SK-N-SH (cell line): ENCODE results near the gene KDM1A. TPM values are rescaled to one million over a fixed set of nuclear protein-coding genes. Genes with fewer than 3 reads are reported as not detected.

Experiments used
- CTCF ChIA-PET: fragments of 300-600, 350-600 bp; formaldehyde crosslinking; extraction: SDS; loops from one replicate; lab custom pipeline; 2021; lab: Yijun Ruan, JAX
- POLR2A ChIA-PET: fragments of 350-600 bp; sonication (Branson Sonifier 250); formaldehyde crosslinking; extraction: SDS; loops from one replicate; lab custom pipeline; 2020; ENCODE audit warnings: antibody characterized with exemption, inconsistent platforms; lab: Yijun Ruan, JAX
- DNase-seq: peaks from one replicate; pipeline ENCODE4 v3.0.0; 2012
- H2AFZ ChIP-seq: fragments of 200-600 bp; sonication (generic); 2 replicates; pipeline ENCODE4 v1.8.1; 2016; ENCODE audit warnings: antibody characterized with exemption, mild to moderate bottlenecking, low read depth
- H3F3A ChIP-seq: fragments of 200-600 bp; sonication (generic); replicated peaks from 2 replicates; pipeline ENCODE3; 2016; ENCODE audit warnings: antibody characterized with exemption, mild to moderate bottlenecking; ENCODE audit not compliant: insufficient read depth
- H3K27ac ChIP-seq, 2 experiments: fragments of 200-500 bp in 1 of 2; fragments of 200-600 bp in 1 of 2; sonication (Bioruptor generic) in 1 of 2; sonication (generic), shearing (Covaris generic) in 1 of 2; 2 replicates each; pipeline versions ENCODE4 v1.5.1 to v1.6.1; 2014 to 2016; ENCODE audit warnings: low read depth in 2 of 2, inconsistent platforms in 1 of 2, low read length in 1 of 2, mild to moderate bottlenecking in 1 of 2, mixed read lengths in 1 of 2
- H3K27me3 ChIP-seq: fragments of 200-600 bp; sonication (generic), shearing (Covaris generic); 2 replicates; pipeline ENCODE4 v1.6.1; 2016; ENCODE audit warnings: mixed run types; ENCODE audit not compliant: insufficient read depth
- H3K36me3 ChIP-seq, 2 experiments: fragments of 200-500 bp in 1 of 2; fragments of 200-600 bp in 1 of 2; sonication (Bioruptor generic) in 1 of 2; sonication (generic) in 1 of 2; replicated peaks in 1 of 2; 2 replicates each; pipeline versions ENCODE3 to v1.5.1; 2014 to 2016; ENCODE audit warnings: low read length in 1 of 2, mild to moderate bottlenecking in 1 of 2; ENCODE audit not compliant: insufficient read depth in 2 of 2, control insufficient read depth in 1 of 2
- H3K4me1 ChIP-seq, 2 experiments: fragments of 200-500 bp in 1 of 2; fragments of 200-600 bp in 1 of 2; sonication (Bioruptor generic) in 1 of 2; sonication (generic), shearing (Covaris generic) in 1 of 2; 2 replicates each; pipeline versions ENCODE4 v1.5.1 to v1.6.1; 2014 to 2016; ENCODE audit warnings: low read depth in 1 of 2, low read length in 1 of 2, mixed run types in 1 of 2; ENCODE audit not compliant: insufficient read depth in 2 of 2, control insufficient read depth in 1 of 2
- H3K4me2 ChIP-seq: fragments of 200-600 bp; sonication (generic), shearing (Covaris generic); 2 replicates; pipeline ENCODE4 v1.6.1; 2017; ENCODE audit warnings: mixed run types
- H3K4me3 ChIP-seq, 2 experiments: fragments of 200-500 bp in 1 of 2; fragments of 200-600 bp in 1 of 2; sonication (Bioruptor generic) in 1 of 2; sonication (generic), shearing (Covaris generic) in 1 of 2; 2 replicates each; pipeline versions ENCODE4 v1.5.1 to v1.8.1; 2014 to 2016; ENCODE audit warnings: low read depth in 2 of 2, inconsistent platforms in 1 of 2, low read length in 1 of 2, mild to moderate bottlenecking in 1 of 2, mixed read lengths in 1 of 2, moderate library complexity in 1 of 2
- H3K79me2 ChIP-seq: fragments of 200-600 bp; sonication (generic); 2 replicates; pipeline ENCODE4 v1.8.1; 2017; ENCODE audit warnings: mild to moderate bottlenecking; ENCODE audit not compliant: insufficient read depth
- H3K9ac ChIP-seq: fragments of 200-600 bp; sonication (generic); 2 replicates; pipeline ENCODE4 v1.6.1; 2017; ENCODE audit warnings: mixed run types
- H3K9me2 ChIP-seq: fragments of 200-600 bp; sonication (generic); 2 replicates; pipeline ENCODE4 v1.6.1; 2017; ENCODE audit warnings: mixed run types
- H3K9me3 ChIP-seq: fragments of 200-600 bp; sonication (generic); 2 replicates; pipeline ENCODE4 v1.6.1; 2017; ENCODE audit warnings: mixed run types, mild to moderate bottlenecking, moderate library complexity
- H4K20me1 ChIP-seq: fragments of 200-600 bp; sonication (generic); 2 replicates; pipeline ENCODE4 v1.6.1; 2017; ENCODE audit warnings: mild to moderate bottlenecking, mixed run types; ENCODE audit not compliant: insufficient read depth
- CHD2 ChIP-seq: fragments of 150-350 bp; IDR thresholded peaks from 2 replicates; pipeline ENCODE4 v1.6.1; 2018; ENCODE audit warnings: low read length; ENCODE audit not compliant: partially characterized antibody
- CTCF ChIP-seq: fragments of 200-600 bp; sonication (generic); IDR thresholded peaks from 2 replicates; pipeline ENCODE4 v1.6.1; 2017; ENCODE audit warnings: antibody characterized with exemption, mild to moderate bottlenecking, moderate library complexity
- ELF1 ChIP-seq: IDR thresholded peaks from 2 replicates; pipeline ENCODE4 v1.4.0; 2012
- EZH2phosphoT487 ChIP-seq: fragments of 200-600 bp; sonication (generic); IDR thresholded peaks from 2 replicates; pipeline ENCODE4 v1.6.1; 2017; ENCODE audit warnings: low read depth, mixed run types, mild to moderate bottlenecking, antibody characterized with exemption, moderate library complexity, borderline replicate concordance
- FOSL2 ChIP-seq: IDR thresholded peaks from 2 replicates; pipeline ENCODE4 v1.4.0; 2012; ENCODE audit warnings: low read depth, mild to moderate bottlenecking, moderate library complexity, borderline replicate concordance
- FOXJ3 ChIP-seq: sonication (generic); formaldehyde crosslinking; IDR thresholded peaks from 2 replicates; pipeline ENCODE4 v1.5.1; 2020; ENCODE audit warnings: mild to moderate bottlenecking, missing genetic modification reagents
- FOXM1 ChIP-seq: IDR thresholded peaks from 2 replicates; pipeline ENCODE4 v1.4.0; 2012; ENCODE audit warnings: low read depth, mild to moderate bottlenecking
- GABPA ChIP-seq: IDR thresholded peaks from 2 replicates; pipeline ENCODE4 v1.4.0; 2012; ENCODE audit warnings: low read depth, mild to moderate bottlenecking
- GATA2 ChIP-seq: sonication (generic); formaldehyde crosslinking; IDR thresholded peaks from 2 replicates; pipeline ENCODE4 v1.5.0; 2020; ENCODE audit warnings: mild to moderate bottlenecking, missing genetic modification reagents
- IRF3 ChIP-seq: fragments of 150-350 bp; IDR thresholded peaks from 2 replicates; pipeline ENCODE4 v1.6.1; 2016; ENCODE audit warnings: mild to moderate bottlenecking, low read depth, low read length
- JUND ChIP-seq: IDR thresholded peaks from 2 replicates; pipeline ENCODE4 v1.4.0; 2012
- MXI1 ChIP-seq: IDR thresholded peaks from 2 replicates; pipeline ENCODE4 v1.6.1; 2012; ENCODE audit warnings: mild to moderate bottlenecking, low read depth, low read length, improper control_type of control experiment
- NRF1 ChIP-seq: IDR thresholded peaks from 2 replicates; pipeline ENCODE4 v1.6.1; 2012; ENCODE audit warnings: low read depth, mild to moderate bottlenecking, low read length
- PBX3 ChIP-seq: IDR thresholded peaks from 2 replicates; pipeline ENCODE4; 2012
- POLR2AphosphoS5 ChIP-seq: IDR thresholded peaks from 2 replicates; pipeline ENCODE4 v1.6.1; 2012; ENCODE audit warnings: low read depth, low read length
- RAD21 ChIP-seq: IDR thresholded peaks from 2 replicates; pipeline ENCODE4 v1.6.1; 2012; ENCODE audit warnings: mild to moderate bottlenecking, low read length
- SIN3A ChIP-seq: IDR thresholded peaks from 2 replicates; pipeline ENCODE4 v1.6.1; 2012; ENCODE audit warnings: low read depth, mild to moderate bottlenecking, low read length, moderate library complexity, borderline replicate concordance
- SMC3 ChIP-seq: IDR thresholded peaks from 2 replicates; pipeline ENCODE4 v1.6.1; 2012; ENCODE audit warnings: low read depth, low read length, improper control_type of control experiment
- TCF12 ChIP-seq: IDR thresholded peaks from 2 replicates; pipeline ENCODE4 v1.4.0; 2012
- TEAD4 ChIP-seq: IDR thresholded peaks from 2 replicates; pipeline ENCODE4 v1.4.0; 2012; ENCODE audit warnings: mild to moderate bottlenecking, borderline replicate concordance; ENCODE audit not compliant: insufficient read depth
- YY1 ChIP-seq: IDR thresholded peaks from 2 replicates; pipeline ENCODE4 v1.4.0; 2012; ENCODE audit warnings: low read depth, mild to moderate bottlenecking
- ZBTB33 ChIP-seq: IDR thresholded peaks from 2 replicates; pipeline ENCODE4 v1.4.0; 2012; ENCODE audit warnings: low read depth, borderline replicate concordance
- WGBS: methylation state at CpG from one replicate; pipeline ENCODE4 v1.1.6; 2017; ENCODE audit warnings: low lambda C conversion rate; 5-methylcytosine and 5-hydroxymethylcytosine counted together
- polyA plus RNA-seq, 3 experiments: library from polyadenylated mRNA; depleted of rRNA; stranded (reverse); fragments of >200 nt; gene quantifications; 2 replicates each; pipeline ENCODE4 v1.2.3, GENCODE V29; 2012

Gene KDM1A
- polyA plus RNA-seq, 1 of the 3 experiments (the other 2 are of a cell fraction): 71.0 TPM

GRCh38 chr1:23019094-23019862, at the start of gene KDM1A (continued):
- TF ChIP-seq PBX3 (no peak), POLR2AphosphoS5 (peak; percentile 97), TCF12 (peak; percentile 60; the same call in 1 of the 2 replicates), EZH2phosphoT487 (no peak), RAD21 (no peak), IRF3 (no peak), JUND (no peak; the same call in 1 of the 2 replicates), TEAD4 (0 out of 2 replicates have a peak, but pooled peaks have one; percentile 34), CHD2 (peak; percentile 96), CTCF (peak; percentile 45)

- H3K4me1 ChIP-seq: peaks cover 5 to 13% of the 10 kb centered on the region in 2 experiments; a peak in 2 of 4 replicates
- H3K79me2 ChIP-seq: no peaks in the 10 kb centered on the region
- H3K27me3 ChIP-seq: no peaks in the 10 kb centered on the region
- ChIA-PET POLR2A (no interaction called here), CTCF (interaction anchor here (1.4 to 11.2 kb wide), 3 partner anchors 130 to 305 kb away, joined by 3 to 159 read pairs (median 3); no protein-coding TSS in a partner anchor)
- H3K9me3 ChIP-seq: no peaks in the 10 kb centered on the region
- H3K4me2 ChIP-seq: no peak overlapping the region
- H3K9ac ChIP-seq: no peak overlapping the region
- H3F3A ChIP-seq: no peaks in the 10 kb centered on the region
- no peaks in the 10 kb centered on the region for H3K9me2 ChIP-seq
- TF ChIP-seq GATA2 (CRISPR knock-in tag) (no peak), PBX3 (no peak), ZBTB33 (no peak), ELF1 (no peak), EZH2phosphoT487 (no peak), NRF1 (no peak), TEAD4 (no peak), CHD2 (no peak), POLR2AphosphoS5 (no peak), FOXJ3 (CRISPR knock-in tag) (no peak), FOSL2 (no peak), MXI1 (no peak), FOXM1 (no peak), GABPA (no peak), IRF3 (no peak), SIN3A (no peak), SMC3 (no peak), YY1 (no peak)
- H3K4me3 ChIP-seq: no peak overlapping the region
- no peak for DNase-seq
- H3K36me3 ChIP-seq: no peaks in the 10 kb centered on the region
- WGBS: 90% methylated on average over 2 of the region's 2 CpGs
- no peak overlapping the region for H3K27ac ChIP-seq
- H2AFZ ChIP-seq: no peak overlapping the region
- no peaks in the 10 kb centered on the region for H4K20me1 ChIP-seq
Measured at GRCh38 chr1:22970096-22970495, 49.2 kb upstream of the KDM1A start.
